GM19193 (cell line): ENCODE results near the gene PPM1H.

ENCODE experiments used
- POLR2A ChIP-seq: IDR thresholded peaks from 4 replicates; pipeline ENCODE4 v1.6.1; 2011; ENCODE audit not compliant: insufficient read depth, insufficient read length; ENCODE audit errors: extremely low read depth

Gene PPM1H

GRCh38 chr12:62787023-62787422, 147.9 kb downstream of the PPM1H start:
- no peak for TF ChIP-seq POLR2A

- no peak for TF ChIP-seq POLR2A
These were observed 148.9 kb downstream of the PPM1H start for GRCh38 chr12:62785941-62786559.

DNA sequence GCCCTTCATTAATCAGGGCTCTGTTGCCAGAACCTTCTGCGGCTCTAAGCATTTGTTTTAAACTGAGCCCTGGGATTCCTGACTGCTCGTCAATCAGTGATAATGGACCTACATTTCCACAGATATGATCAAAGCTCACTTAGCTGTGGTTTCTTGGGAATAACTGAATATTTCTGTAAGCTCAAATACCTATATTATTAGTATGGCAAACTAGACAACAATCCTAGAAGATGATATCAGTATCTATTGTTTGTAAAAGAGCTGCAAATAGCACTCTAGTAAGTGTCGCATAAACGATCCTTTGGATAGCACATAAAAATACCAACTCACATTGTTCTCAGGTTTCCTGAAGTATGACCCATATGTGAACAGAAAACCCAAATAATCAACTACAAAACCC, 150.4 kb downstream of the PPM1H start:
- no peak for TF ChIP-seq POLR2A

DNA sequence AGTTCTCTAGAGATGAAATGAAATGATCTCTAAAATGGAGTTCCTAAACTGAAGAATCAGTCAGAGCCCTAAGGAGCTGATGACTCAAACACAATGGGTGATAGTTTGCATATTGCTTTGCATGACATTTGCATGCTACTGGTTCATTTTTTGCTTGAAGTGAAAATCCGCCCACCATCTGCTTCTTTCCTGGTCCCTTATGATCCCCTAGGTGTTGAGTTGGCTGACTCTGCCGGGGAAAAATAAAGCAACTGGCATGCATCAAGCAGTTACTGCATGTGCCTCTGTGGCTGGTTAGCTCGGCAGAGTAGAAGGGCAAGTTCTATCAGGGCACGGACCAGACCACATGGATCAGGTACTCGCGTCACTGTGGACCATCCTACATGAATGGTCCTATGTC, 151.1 kb downstream of the PPM1H start:
- TF ChIP-seq POLR2A = no peak

DNA sequence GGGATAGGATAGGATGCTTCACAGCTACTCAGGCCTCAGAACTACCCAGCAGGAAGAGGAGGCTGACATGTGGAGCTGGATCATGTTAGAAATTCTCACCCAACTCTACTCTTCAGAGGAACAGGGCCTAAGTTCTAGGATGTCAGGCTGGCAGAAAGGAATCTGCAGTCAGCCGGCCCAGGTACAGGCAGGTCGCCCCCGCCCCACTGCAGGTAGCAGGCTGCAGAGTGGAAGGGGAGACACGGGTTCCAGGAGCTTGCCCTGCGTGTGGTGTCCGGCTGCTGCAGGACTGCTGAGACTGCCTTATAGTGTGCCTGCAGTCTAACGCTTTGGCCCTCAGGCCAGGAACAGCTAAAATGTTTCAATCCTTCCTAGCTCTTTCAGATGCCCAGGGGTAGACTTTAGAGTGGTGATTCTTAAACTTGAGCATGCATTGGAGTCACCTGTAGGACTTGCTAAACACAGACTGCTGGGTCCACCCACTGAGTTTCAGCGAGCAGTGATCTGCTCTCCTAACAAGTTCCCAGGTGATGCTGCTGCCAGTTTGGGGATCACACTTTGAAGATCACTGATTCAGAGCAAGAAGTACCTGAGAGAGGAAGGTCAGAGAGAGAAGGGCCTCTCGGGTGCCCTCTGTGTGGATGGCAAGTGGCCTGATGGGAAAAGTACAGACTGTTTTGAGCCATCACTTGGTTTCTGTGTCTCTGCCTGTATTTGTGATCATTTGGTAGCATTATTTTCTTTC, 153.6 kb downstream of the PPM1H start:
- no peak for TF ChIP-seq POLR2A

DNA sequence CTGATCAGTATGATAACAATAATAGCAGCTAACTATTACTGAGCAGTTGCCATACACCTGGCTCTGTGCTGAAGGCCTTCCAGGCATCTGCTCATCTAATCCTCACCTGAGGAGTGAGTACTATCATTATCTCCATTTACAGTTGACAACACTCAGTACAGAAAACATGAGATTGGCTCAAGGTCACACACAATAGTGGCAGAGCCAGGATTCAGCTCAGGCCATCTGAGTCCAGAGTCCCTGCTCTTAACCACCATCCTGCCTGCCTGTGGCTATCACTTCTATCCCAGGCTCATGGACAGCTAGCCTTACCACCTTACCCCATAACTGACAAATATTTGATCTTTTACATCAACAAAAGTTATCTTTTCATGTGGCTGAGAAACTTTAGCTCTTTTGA, 155.5 kb downstream of the PPM1H start:
- TF ChIP-seq POLR2A = no peak

DNA sequence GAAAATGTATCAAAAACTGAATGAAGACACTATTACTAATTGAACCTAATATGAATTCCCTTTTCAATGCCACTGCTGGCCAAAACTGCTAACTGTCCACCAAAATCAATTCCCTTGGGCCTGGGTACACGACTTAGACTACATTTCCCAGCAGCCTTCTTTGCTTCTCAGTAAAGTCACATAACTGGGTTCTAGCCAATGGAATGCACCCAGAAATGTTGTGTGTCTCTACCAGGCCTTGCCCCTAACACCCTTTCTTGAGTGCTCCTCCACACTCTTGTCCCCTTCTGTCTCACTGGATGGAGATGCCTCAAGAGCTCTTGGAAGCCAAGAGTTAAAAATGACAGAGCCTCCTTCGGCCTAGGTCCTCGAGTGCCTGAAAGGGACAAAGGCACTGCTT, 156.8 kb downstream of the PPM1H start:
- no peak for TF ChIP-seq POLR2A

GRCh38 chr12:62776997-62777396, 158.0 kb downstream of the PPM1H start:
- TF ChIP-seq POLR2A = no peak

- TF ChIP-seq POLR2A = no peak
These were observed 158.4 kb downstream of the PPM1H start for GRCh38 chr12:62776575-62776974.

- no peak for TF ChIP-seq POLR2A
These were observed 160.2 kb downstream of the PPM1H start for GRCh38 chr12:62774794-62775193.

GRCh38 chr12:62772416-62772955, 162.5 kb downstream of the PPM1H start:
- no peak for TF ChIP-seq POLR2A

- no peak for TF ChIP-seq POLR2A
These were observed 163.1 kb downstream of the PPM1H start for GRCh38 chr12:62771828-62772227.

DNA sequence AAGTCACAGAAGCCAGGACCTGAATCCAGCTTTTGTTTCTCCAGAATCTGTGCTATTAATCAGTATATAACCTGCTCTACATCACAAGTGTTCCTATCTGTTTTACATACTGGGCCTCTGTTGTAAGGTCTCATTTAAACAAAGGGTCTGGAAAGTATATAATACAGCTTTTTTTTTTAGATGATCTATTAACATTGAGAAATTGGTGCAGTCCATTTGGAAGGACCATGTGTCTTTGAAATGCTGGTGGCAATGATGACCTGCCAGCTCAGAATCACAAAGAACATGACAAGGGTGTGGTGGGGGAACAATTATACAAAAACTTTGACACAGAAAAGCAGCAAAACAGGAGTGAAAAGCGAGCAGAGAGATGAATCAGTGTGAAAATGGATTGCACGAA, 164.6 kb downstream of the PPM1H start:
- TF ChIP-seq POLR2A = no peak

- TF ChIP-seq POLR2A = no peak
These were observed 165.8 kb downstream of the PPM1H start for GRCh38 chr12:62769076-62769619.

DNA sequence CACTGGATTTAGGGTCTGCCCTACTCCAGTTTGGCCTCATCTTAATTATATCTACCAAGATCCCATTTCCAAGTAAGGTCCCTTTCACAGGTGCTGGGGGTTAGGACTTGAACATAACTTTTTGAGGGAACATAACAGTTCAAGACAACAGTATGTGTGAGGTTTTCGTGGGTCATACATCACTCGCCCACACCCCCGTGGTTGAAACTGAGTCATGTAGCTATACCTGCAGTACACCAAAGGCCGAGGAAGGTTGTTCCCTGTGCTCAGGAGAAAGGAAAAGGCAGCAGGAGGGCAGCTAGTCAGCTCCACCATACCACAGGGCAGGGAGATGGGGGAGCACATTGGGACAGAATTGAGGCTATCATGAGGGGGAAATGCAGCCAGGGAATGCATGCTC, 167.0 kb downstream of the PPM1H start:
- TF ChIP-seq POLR2A = no peak

- TF ChIP-seq POLR2A = no peak
These were observed 167.5 kb downstream of the PPM1H start for GRCh38 chr12:62767496-62767895.
